SH-SY5Y (cell line): ENCODE data around the gene NABP2.

Experiments
- GATA2 ChIP-seq: IDR thresholded peaks from 2 replicates; pipeline ENCODE4 v1.6.1; 2011; ENCODE audit warnings: mild to moderate bottlenecking, low read depth, low read length
- GATA3 ChIP-seq: IDR thresholded peaks from 2 replicates; pipeline ENCODE4 v1.6.1; 2011; ENCODE audit warnings: low read depth, mild to moderate bottlenecking, low read length, moderate library complexity

- TF ChIP-seq GATA3 (no peak), GATA2 (no peak)
These were observed 13.4 kb downstream of the NABP2 start for GRCh38 chr12:56237552-56237951.
